GM18508 (cell line): ENCODE results near the gene SEC22A.

ENCODE experiments used
- ATAC-seq: cut with Tn5 transposase; IDR thresholded peaks from one replicate; pipeline ENCODE4 v1.9.1; 2021; ENCODE audit warnings: moderate number of reproducible peaks; ENCODE audit not compliant: insufficient read depth, unreplicated experiment

The SEC22A gene

DNA sequence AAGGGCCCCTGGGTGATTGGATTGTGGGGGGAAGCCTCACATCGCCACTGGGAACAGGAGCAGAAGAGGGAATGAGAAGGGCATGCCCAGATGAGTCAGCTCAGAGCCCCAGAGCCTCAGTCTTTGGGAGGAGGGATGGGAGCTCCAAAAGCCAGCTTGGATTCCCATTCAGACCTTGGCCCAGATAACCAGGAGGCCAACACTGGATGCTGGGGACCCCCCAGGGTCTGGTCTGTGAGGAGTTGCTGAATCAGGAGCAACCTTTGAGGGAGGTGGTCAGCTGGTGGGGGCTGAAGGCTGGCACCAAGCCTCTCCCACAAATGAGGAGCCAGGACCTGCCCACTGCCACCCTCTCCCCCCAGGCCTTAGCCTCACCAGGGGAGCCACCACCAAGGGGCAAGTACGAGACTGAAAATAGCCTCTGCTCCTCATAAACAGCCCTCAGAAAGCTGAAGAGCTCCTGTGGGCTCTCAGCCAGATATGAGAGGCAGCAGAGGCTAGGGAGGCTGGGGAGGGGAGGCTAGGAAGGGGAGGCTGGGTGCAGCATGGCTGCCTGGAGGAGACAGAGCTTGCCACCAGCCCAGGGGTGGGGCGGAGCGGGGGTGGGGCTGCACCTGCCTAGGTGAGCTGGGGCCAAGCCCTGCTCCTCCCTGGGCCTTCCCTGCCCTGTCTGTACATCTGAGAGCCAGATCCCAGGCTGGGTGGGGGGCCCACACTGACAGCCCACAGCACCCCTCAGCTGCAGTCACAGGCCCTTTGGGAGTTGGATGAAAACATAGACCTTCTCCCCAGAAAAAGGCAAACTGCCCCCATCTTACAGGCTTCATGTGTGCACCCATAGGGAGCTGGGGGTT lies 99.8 kb downstream of the SEC22A start:
- ATAC-seq, result no peak

DNA sequence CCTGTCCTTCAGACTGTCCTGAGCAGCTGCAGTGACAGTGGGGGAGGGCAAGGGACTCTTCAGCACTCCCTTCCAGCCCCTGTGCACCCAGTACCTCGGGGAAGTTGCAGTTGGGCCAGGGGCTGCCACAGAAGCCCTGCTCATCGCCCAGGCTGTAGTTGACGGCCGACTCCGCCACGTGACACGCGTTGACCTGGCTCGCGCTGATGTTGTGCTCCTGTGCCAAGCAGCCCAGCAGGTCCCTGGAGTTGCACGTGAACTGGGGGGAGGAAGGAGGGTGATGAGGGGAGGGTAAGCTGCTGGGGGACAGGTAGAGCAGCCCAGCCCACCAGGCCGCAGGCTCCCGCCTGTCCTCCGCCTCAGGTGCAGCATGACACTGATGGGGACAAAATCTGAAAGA lies 101.2 kb downstream of the SEC22A start:
- ATAC-seq, result no peak

DNA sequence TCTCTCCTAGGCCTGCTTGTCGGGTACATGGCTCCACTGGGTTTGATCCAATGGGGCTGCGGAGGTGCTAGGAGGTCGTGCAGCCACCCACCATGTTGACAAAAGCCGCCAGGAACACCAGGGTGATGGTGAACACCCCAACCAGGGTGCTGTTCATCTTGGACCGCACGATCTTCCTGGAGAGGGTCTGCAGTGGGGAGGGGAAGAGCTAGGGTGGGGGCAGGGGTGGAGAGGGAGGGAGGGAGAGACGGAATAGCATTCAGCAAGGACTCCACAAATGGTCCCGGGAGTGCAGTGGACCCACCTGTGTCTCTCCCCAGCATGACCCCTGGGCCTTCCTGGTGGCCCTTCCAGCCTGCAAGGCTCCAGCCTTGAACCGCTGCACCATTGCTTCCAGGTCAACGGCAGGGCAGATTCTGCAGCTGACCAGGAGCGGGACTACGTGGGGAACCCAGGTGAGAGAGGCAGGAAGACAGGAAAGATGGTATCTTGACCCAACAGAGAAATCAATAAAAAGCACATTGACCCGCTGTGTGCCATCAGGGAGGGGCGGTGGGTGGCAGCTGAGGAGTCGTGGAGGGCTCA lies 102.3 kb downstream of the SEC22A start:
- ATAC-seq, result no peak

DNA sequence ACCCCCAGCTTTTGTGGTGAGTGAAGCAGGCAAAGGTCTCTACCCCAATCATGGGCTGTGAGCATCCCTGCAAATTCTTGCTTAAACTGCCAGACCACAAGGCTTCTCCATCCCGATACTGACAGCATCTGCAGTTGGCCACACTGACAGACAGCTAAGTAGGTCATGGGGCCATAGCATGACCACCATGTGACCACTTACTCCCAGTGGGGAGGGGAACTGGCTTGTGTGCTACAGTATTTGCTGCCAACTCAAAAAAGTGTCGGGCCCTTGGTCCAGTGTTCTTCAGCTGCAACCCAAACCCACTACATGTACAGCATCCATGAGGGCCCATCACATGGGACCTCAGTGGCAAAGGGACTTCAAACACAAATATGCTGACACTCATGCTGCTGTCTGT lies 103.4 kb downstream of the SEC22A start:
- ATAC-seq, result no peak

DNA sequence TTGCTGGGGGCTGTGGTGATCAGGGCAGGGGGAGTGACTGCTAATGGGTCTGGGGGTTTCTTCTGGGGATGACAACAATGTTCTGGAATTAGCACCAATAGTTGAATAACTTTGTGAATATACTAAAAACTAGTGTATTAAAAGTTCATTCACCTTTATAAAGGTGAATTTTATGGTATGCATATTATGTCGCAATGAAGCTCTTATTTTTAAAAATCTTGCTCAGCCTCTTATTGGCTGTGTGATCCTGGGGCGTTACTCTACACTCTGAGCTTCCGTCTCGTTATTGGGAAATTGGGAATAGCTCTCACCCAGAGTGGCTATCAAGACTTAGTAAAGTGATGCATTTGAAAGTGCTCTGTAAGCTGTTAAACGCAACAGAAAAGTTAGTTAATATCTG lies 105.3 kb downstream of the SEC22A start:
- no peak for ATAC-seq

DNA sequence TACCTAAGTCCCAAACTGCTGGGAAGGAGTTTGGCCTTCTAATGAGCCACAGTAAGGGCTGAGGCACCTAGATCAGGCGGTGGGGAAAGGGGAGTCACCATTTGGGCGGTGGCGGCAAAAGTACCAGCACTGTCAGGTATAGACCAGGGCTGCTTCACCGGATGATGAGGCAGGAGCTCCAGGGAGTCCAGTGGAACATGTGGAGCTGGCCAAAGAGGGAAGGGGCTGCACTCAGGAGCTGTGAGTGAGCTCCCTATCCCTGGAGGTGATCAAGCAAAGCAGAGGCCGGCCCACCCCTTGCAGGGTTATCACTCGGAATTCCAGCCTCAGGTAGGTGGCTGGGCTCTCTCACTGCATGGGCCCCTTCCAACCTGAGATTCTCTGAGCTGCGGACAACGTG lies 108.4 kb downstream of the SEC22A start:
- no peak for ATAC-seq

DNA sequence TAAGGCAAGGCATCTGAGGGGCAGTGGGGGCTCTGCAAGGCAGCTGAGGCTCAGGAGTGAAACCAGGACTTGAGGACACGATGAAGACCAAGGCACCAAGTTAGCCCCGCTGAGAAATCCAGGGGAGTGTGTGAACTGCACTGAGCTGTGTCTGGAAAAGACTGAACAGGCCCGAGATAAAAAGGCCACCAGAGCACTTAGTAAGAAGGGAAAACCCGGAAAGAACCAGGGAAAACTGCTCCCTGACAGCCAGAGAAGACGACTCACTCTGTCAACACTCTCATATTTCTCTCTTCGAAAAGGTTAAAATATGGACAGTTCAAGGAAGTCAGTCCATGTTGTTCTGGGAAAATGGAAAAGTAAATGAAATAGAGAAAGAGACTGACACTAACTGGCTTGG lies 109.0 kb downstream of the SEC22A start:
- no peak for ATAC-seq

DNA sequence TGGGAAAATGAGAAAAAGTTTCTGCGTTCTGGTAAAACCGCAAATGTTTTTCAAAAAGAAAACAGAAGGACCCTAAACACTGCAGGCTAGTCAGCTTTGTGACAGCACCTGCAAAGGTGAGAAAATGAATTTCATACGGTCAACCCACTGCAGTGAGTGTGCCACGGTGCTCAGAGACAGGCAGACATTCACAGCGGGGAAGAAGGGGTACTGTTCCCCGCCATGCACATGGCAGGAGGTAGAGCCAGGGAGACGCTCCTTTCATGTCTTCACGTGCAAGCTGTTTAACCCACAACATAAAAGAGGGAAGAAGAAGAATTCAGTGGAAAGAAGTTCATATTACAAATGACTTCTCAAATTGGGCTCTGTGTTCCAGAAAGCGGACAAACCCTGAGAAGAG lies 109.5 kb downstream of the SEC22A start:
- no peak for ATAC-seq

DNA sequence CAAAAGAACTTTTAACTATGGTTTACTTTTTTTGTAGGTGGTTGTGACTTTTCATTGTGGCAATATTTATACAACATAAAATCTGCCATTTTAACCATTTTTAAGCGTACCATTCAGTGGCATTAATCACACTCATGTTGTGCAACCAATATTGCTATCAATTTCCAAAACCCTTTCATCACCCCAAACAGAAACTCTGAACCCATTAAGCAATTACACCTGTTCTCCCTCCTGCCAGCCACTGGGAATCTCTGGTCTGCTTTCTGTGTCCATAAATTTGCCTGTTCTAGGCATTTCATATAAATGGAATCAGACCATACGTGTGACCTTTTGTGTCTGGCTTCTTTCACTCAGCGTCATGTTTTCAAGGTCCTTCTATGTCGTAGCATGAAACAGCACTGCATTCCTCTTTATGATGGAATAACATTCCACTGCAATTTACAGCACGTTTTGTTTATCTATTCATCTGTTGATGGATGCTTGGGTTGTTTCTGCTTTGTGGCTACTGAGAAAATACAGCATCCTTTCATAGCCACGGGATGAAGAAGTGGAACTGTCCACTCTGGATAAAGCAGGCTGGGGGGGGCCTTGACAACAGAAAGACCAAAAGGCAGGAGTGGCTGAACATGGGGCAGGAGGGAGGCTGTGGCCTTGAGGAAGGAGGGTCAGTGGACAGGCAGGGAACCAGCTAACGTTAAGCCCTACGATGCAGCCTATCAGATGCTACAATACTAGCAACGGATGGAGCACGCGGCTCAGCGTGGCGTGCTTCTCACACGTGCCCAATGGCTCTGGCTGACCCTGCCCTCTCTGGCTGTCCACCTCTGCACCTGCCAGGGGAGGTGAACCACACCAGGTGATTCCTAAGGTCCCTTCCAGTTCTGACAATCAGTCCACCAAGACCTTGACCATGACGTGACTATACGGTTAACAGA lies 110.9 kb downstream of the SEC22A start:
- ATAC-seq, result no peak

DNA sequence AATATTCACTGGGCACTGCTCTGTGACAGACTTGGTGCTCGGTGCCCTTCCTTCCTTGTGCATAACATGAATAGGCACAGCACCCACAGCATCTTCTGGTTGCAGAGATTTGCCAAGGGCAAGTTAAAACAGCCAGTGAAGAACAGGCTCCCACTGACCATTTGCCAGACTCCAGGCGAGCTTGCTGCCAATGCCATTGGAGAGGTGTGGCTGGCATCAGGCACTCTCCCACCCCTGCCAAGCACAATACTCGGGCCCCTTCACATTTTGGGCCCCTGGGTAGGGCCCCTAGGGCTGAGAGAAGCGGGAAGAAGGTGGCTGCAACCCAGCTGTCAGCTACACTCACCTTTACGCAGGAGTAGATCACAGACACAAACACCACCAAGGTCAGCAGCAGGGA lies 112.1 kb downstream of the SEC22A start:
- ATAC-seq, result no peak

DNA sequence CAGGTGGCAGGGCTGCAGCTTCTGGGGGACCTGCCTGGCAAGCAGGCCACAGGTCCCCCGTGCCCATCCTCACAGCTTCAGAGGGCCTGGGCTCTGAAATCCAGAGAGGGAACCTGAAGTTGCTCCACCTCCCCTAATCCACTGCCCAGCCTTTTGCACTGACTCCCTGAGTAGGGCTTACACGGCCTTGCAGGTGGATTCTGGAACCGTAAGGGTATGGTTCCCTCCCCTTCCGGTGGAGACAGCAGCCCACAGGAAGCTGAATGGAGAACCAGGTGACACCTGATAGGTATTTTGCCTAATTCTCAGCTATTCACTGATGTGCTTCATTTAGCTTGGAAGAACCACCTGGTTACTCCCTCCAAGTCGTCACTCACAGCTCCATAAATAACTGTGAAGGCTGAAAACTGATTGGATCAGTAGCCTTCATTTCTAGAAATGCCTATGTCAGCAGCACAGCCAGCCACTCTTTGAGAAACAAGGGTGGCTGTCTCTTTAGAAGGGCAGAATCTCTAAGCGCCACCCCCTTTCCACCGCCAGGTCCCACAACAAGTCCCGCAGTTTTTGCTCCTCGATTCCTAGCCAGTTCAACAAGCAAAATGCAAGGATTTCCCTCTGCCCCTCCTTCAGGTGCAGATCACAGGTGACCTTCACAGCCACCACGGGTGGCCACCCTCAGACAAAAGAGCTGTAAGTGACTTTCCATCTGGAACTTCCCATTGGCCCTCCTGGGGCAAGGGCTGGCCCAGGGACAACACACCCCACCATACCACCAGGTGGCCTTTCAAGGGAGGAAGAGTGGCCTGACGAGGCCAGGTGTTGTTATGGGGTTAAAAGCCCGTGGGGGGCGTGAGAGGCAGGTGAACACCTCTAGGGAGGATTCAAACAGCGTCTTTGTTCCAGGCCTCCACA lies 112.9 kb downstream of the SEC22A start:
- ATAC-seq, result no peak

DNA sequence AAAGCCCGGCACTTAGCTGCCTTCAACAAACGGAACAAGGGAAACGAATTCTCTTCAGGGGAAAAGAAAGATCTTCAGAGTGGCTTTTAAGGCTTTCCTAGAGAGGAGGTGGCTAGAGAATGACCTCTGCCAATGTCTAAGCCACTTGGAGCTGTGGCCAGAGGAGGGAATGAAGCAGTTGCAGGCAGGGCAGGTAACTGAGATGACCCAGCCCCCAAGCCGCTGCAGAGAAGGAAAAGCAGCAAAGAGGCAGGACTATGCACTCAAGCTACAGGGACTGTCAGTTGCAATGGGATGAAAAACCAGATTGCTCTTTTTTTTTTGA lies 113.5 kb downstream of the SEC22A start:
- ATAC-seq, result no peak

DNA sequence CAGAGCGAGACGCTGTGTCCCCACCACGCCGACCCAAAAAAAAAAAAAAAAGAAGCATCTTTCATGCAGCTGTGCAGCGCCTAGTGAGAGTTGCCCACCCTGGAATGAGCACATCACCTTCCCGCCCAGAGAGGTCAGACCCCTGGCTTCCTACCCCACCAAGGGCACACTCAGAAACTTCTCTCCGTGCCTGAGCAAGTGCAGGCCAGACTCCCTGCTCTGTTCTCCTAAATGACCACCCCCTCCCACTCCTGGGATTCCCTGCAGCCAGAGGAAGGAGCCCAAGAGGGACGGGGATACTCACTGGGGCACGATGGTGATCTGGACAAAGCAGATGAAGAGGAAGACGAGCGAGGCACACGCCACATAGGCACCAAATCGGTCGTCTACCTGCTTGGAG lies 116.0 kb downstream of the SEC22A start:
- ATAC-seq, result no peak

DNA sequence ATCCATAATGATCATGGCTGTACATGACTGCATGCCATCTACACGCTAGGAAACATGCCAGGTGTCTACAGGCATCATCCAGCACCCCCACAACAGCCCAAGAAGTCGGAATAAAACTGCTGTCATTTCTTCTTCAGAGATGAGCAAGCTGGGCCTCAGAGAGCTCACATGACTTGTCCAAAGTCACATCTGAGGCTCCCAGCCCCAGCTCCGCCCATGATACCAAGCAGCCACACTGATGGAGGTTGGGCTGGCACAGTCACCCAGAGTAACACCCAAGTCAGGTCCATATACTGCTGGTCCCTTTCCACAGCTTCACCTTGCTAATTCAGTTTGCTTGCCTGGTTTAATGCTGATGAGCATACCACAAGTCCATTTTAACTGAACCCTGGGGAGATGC lies 116.6 kb downstream of the SEC22A start:
- ATAC-seq, result no peak

DNA sequence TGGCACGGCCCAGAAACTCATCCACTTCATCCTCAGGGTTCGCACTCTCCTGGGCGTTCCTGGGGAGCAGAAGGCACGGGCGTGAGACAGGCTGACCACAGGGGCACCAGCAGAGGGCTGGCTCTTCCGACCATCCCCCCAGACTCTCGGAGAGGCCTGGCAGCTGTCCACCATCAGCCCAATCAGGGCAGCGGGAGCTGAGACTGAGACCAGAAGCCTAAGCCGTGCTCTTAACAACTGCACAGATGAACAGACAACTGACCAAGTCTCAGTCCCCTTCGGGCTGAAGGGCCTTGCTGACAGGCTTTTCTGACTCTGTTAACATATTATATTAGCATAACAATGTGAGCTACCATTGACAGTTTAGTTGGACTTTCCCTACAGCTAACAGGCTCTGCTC lies 118.0 kb downstream of the SEC22A start:
- ATAC-seq, result no peak

DNA sequence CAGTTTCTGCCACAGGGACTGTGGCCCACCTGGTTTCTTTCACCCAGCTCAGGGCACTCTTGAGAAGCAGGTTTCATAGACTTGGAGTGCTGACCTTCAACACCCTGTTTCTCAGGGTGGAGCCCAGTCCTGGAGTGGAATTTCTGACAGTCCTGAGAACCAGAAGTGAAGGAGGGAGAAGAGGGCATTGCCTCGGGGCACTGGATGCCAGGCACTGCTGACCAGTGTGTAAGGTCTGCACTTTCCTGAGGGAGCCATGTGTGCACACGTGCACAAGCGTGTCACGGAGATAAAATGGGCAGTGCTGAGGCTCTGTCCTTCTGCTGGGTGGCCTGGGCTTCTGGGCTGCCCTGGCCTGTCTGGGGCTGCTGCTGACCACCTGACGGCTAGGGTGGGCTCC lies 118.5 kb downstream of the SEC22A start:
- no peak for ATAC-seq

DNA sequence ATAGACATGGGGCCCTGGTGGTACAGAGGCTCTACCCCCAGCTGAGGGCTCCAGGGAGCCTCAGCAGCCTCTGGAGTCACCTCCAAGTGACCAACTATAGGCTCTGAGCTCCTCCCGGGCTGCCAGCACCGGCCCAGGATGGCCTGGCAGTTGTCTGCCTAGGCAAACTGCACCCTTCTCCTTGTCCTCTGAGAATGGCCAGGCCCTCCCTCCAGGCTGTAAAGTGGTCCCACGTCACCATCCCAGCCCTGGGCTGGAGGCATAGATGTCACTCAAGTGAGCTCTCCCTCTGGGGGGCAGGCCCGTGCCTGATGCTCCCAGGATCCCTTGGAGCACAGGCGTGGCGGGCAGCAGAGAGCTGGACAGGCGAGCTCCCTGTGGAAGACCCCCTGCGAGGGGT lies 120.1 kb downstream of the SEC22A start:
- no peak for ATAC-seq

DNA sequence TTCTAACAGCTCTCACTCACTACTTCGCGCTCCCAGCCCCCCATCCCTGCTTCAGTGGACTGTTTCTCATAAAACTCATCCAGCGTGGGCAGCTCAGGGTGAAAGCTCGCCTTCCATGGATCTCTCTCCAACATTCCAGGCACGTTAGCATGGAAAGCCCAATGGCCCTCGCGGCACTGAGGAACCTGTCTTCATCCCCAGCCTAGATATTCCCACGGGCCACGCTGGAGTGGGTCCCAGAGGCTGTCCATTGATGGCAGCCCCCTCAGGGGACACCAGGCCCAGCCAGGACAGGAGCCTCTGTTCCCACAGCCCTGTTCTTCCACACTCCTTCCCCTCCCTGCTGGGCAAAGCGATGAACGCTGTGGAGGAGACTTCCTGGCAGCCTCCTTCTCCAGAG lies 121.1 kb downstream of the SEC22A start:
- no peak for ATAC-seq
